ENCODE measurements around the gene EFEMP1.

The EFEMP1 gene

DNA sequence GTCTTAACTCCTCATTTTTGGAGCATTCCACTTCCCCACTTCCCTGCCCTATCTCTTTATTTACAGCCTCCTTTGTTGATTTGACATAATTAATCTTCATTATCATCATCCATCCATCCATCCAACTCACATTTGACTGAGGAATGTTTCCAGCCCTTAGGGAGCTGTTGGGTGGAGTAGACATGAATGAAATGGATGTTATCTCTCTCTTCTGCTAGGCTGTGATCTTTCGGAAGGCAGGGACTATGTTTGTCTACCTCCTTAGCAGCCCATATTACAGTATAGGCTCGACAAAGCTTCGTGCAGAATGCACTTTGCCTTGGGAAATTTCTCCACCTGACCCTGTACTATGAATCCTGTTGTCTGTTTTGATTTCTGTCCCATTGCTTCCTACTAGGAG lies 7.7 kb upstream of the EFEMP1 start:
- DNase-seq: no peak

DNA sequence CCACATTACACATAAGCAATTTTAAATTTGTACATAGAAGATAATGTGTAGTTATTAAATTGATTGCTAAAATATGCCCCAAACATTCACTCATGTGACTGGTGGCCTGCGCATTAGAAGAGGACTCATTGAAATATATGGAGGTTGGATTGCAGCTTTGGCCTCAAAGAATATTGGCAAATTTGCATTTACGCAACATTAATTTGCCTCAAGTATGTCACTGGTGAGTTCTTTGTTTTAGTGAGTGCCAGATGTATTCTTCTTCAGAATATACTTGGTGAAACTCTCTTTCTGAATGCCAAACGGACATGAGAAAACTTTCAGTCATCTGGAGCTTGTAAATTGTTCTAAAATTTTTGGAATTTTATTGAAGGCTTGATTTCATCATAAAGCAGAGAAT lies 5.9 kb upstream of the EFEMP1 start:
- DNase-seq: no peak

DNA sequence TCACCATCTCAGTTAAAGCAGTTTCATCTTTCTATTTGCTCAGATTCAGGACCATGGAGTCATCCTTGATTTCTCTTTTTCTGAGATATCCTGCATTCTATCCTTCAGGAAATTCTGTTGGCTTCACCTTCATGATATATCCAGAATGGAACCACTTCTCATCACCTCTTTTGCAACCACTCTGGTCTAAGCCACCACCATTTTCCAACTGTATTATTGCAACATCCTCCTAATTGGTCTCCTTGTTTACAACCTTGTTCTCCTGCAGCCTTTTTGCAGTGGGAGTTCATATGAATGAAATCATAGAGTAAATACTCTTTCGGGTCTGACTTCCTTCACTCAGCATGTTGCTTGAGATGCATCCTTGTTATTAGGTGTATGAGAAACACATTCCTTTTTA lies 3.4 kb upstream of the EFEMP1 start:
- no peak for DNase-seq

DNA sequence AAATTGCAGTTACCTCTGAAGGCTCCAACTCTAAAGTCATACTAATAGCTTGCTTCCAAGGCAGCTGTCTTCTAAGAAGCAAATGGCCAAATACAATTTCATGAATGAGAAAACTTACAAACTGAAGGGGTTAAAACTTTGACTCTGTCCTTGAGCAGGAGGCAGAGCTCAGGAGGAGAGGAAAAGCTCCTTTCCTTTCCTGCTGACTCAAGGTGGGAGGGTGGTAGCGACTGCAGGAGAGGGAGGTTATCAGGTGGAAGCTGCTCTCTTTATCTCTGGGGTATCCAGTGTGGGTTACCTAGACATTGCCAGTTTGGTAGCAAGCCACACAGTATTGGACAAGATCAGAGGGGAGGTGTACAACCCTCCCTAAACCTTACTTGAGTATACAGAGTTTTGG lies 2.7 kb upstream of the EFEMP1 start:
- no peak for DNase-seq

DNA sequence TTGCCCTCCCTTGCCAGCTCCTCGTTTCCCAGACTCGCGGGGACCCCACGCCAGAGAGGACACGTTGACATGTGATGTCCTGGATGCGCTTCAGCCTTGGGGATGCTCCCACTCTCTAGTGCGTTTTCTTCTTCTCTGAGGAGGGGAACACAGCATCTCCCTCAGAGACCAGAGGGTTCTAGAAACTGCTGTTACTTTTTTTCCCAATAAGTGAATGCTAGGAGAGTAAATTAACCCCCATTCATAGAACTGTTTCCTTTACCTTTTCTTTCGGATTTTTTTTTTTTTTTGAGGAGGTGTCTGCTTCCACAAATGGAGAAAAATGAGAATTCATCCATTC lies 370 bp upstream of the EFEMP1 start:
- no peak for DNase-seq

DNA sequence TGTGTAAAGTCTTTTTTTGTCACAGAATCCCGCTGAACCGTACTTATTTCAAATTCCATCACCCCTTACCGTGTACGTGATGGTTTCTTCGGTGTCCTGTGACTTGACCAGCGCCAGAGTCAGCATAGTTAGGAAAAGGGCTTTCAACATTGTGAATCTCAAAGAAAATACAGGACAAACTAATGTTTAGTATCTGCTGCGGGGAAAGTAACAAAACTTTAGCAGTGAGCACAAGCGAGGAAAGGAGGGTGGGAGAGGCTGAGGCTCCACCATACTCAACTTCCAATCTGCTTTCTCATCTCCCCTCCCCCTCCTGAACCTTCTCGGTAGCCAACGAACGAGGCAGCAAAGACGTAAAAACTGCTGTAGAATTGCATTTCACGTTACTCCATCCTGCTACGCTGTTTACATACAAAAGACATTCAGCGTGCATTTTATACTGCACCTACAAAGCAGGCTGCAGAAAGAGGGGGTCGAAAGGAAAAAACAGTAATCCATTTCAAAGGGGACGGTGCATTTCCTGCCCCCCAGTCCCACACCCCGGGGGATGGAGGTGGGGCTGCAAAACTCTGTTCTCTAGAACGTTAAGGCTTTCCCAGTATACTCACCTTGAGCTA lies 1.2 kb downstream of the EFEMP1 start:
- DNase-seq: no peak

DNA sequence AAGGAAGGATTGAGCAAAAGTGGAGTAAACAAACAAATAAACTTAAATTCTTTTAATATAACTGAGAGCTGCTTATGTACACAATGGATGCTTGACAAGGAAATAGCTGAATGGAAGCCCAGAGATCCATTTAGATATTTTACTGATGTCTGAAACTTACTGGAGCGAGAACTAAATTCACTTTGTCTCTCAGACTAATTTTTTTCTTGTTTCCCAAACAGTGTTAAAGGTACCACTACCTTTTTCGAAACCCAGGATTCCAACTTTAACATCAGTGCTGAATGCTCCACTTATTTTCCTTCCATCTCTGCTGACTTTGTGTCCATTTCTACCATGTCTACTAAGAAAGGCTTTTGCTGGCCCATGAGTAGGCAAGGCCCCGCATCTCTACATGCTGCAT lies 4.0 kb downstream of the EFEMP1 start:
- DNase-seq: no peak

DNA sequence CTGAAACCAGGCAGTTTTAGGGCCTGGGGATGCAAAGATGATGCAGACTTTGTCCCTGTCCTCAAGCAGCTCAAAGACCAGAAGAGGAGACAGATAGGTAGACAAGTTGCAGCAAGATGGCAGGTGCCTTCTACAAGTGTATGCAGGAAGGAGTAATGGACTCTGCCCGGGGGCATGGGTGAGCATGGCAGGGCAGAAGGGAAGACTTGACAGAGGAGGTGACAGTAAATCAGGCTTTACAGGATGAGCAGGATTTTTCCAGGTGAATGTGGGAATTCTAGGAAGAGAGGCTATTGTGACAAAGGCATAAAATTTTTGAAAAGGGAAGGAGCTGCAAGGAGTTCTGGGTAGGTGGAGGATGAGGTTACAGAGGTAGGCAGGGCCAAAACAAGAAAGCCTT lies 4.7 kb downstream of the EFEMP1 start:
- DNase-seq: no peak

DNA sequence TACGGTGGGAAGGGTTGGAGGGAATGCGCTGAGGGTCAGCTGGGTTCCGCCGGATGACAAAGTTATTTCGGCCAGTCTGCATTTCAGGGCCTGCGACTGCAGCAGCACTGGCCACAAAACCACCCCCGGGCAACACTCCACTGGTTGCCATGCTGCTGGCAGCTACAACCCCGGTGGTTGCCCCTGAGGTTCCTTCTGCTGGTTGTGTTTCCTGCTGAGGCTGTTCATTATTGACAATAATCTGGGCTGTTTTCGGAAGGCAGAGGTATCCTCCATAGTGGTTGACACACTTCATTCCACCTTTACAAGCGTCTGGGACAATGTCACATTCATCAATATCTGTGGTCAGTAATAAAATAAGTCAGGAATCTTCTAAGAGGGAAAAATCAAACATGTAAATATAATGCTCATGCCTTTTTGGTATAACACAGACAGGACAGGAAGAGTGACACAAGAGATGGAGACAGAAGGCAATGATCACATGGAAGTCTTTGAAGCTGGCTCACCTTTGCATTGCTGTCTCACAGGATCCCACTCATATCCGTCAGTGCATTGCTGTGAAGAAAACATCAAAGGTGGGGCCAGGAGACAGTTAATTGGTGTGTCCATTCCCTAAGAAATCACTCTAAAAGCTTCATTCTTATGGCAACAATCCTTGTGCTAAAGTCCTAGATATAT lies 5.7 kb downstream of the EFEMP1 start:
- no peak for DNase-seq

DNA sequence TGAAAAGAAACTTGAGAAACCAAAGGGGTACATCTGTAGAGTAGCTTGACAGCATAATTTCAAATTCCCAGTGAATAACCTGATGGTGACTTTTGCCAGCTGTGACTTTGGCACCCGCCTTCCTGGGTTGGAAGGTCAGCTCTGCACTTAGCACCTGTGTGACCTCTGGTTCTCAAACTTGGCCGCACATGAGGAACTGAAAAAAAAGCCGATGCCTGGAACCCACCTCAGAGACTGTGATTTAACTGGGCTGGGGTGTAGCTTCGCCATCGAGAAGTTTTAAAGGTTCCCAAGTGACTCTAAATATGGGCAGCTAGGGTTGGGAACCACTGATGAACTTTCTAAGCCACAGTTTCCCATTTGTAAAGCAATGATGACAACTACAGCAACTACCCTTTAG lies 6.5 kb downstream of the EFEMP1 start:
- no peak for DNase-seq

DNA sequence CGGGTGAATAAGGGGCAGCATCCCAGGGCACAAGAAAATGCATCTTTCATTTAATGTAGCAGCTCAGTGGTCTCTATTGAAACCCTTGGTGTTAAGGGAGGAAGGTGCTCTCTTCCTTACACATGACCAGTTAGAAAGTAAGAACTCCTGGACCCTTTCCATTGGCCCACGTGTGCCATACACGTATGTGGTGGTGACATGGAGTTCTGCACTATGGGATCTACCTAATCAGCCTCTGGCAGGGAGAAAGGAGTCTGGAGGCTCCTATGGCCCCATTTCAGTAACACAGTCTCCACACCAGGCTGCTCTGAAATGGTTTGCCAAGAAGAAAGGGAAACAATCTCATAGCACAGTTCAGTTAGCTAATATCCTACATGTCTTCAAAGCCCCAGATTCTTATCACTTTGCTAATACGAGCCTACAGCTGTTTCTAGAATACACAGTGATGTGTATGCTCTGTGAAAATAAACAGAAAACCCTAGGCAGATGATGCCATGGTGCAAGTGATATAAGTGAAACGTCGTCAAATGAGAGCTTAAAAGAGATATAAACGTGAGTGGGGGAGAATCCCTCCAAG lies 7.0 kb downstream of the EFEMP1 start:
- no peak for DNase-seq

DNA sequence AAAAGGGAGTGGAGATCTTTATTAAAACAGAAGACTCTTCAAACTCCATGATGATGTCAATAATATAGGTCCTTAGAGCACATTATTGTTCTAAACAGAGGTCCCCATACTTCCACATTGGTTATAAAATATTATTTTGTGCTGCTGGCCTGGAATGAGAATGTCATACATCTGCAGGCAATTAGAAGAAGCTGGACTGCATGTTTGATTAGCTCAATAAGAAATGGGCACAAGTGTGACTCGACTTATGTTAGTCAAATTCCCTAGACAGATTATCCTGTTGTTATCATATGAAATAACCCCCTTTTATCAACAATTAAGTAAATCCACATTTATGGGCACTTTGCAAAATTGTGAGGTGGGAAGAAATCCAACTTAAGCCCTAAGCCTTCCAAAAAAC lies 8.8 kb downstream of the EFEMP1 start:
- DNase-seq: no peak

DNA sequence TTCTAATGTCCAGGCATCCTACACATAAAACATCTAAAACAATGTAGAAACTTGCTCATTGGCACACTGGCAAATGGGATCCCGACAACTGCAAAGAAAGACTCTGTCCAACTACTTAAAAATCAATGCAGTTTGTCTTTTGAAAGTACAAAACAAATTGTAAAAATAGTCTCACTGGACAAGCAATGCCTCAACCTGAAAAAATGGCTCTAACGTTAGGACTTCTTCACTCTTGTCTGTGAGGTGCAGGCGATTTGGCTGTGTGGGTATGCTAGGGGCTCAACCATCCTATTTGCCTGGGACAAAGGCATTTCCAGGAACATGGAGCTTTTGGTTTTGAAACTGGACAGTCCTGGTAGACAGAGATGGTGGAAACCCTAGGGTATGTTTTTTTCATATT lies 10.7 kb downstream of the EFEMP1 start:
- no peak for DNase-seq

DNA sequence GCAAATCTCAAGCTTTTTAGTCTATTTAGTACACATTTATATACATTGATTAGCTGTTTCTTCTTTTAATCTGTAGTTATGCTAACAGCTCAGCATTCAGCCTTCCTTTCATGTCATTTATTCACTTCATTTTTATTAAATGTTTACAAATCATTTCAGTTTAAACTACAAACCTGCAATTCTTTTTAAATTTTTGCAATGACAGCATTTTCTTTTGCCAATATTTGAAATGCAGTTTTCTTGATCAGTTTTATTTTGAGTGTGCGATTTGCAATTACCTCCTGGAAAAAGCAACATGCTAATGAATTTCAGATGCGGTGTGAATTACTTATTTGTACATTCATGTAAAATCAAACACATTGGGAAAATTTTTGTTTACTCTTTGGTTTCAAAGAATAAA lies 13.5 kb downstream of the EFEMP1 start:
- no peak for DNase-seq

DNA sequence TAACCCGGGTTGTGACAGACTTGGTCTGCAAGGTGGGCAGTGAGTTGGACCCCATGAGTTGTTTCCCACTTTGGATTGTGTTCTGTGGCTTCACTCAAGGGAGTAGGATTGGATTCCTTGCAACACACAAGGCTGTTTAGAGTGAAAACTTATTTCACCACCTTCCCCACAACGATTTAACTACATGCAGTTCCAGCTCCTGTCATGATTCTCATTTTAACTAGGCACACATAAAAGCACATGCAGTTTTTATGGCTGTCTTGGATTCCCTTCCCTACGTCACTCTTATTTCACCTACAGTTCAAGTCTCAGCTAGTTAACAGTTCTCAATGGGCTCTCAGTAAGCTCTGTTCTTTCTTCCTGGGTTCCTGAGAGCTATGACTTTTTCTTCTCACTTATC lies 15.9 kb downstream of the EFEMP1 start:
- DNase-seq: no peak

DNA sequence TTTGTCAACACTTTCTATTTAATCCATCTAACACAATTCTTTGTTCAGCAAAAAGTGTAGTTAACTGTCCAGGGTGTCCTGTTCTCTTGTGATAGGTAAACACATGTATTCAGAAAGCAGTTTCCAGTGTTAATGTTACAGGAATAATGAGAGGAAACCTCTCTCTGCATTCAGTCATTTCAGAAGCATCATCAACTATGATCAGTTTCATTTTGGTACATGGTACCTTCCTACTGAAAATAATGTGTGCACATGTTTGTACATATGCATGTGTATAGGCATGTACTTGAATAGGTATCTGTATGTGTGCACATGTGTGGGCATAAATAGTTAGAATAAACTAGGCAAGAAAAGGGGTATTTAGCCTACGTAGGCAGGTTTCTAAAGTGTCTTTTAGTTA lies 16.6 kb downstream of the EFEMP1 start:
- DNase-seq: no peak

DNA sequence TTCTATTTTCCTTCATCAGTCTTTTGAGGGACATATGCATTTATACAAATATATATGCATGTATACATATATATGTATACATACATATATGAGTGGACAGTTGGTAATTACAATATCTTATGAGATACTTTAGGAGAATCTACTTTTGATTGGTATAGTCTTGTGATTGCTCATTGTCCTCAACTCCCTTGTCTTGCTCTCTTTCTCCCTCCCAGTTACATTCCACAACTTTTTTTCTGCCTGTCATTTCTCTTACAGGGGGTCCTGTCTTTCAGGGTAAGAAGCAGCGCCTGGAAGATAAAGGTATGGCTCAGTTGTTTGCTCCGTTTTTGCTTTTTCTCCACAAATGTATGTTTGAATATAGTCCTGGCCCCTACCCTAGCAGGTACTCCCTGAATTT lies 19.9 kb downstream of the EFEMP1 start:
- DNase-seq: no peak

DNA sequence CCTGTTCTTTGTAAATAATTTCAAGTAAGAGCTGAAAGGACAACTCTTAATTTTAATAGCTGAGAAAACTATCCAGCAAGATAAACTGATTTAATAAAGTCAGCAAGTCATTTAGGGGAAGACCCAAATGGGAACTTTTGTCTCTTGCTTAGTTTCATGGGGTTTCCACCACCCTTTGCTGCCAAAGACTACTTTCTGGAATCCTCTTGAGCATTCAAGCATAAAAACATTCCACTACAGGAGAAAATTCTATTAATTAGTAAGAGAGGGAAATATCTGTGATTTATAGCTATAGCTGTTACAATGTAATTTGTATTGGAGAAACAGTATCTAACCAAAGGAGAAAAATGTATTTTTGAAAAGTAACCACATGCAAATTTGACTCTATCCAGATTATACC lies 20.6 kb downstream of the EFEMP1 start:
- DNase-seq: no peak

DNA sequence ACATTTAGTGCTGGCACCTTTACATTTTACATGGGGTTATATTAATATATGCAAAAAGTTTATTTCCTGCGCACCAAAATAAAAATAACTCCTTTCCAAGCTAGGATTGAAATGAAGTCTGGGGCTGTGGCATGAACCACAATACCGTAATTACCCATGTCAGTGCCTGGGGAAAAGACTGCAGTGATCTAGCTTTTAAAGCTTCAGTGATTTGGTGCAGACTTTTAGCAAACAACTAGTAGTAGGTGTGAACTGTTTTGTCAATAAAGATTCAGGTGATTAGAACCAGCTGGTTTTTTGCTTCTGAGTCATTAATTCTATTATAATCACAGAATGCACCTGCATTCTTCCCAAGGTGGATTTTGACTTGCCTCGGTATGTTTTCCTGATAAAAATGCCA lies 21.2 kb downstream of the EFEMP1 start:
- DNase-seq: no peak

DNA sequence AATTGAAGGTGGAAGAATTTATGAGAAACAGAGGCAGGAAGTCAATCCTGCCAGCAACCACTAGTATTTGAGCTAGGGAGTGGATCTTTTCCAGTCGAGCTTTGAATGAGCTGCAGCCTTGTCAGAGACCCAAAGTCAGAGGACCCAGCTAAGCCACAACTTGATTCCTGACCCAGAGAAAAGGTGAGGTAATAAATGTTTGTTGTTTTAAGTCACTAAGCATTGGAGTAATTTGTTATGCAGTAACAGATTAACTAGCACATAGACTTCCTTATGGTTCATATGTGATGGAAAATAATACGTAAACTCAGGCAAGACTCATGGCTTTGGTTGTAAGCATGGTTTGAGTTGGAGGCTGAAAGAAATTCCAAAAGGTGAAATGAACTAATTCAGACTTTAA lies 21.6 kb downstream of the EFEMP1 start:
- DNase-seq: no peak

DNA sequence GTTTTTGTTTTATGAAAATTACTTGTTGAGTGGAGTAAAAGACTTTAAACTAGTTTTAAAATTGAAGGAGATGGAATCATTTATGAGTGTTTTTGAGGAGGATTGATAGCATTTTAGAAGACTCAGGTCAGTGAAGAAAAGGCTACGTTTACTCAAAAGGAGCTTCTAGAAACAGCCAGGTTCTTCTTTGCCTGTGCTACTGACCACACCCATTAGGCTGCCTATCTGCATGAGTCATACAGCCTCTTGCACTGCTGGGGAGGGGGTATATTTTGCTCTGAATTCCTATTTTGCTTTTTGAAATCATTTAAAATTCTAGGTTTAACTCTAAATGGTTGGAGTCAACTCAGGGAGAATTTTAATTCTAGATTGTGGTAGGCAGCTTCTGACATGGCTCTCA lies 22.3 kb downstream of the EFEMP1 start:
- DNase-seq: no peak

DNA sequence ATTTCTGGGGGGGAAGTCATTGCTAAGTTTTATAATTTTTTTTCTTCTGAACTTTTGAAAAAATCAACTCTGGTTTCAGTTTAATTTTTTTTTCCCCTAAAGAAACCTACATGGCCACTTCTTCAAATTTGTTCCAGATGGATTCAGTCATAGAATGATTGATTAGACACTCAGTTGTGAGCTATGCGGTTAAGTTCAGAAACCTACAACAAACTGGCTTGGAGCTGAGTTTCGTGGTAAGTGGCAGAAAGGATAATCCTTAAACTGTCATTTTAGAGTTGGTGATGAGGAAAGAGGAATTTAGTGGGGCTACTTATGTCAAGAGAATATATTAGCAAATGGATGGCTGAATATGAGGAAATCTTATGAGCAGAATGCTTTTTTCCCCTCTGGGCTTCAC lies 23.7 kb downstream of the EFEMP1 start:
- no peak for DNase-seq

DNA sequence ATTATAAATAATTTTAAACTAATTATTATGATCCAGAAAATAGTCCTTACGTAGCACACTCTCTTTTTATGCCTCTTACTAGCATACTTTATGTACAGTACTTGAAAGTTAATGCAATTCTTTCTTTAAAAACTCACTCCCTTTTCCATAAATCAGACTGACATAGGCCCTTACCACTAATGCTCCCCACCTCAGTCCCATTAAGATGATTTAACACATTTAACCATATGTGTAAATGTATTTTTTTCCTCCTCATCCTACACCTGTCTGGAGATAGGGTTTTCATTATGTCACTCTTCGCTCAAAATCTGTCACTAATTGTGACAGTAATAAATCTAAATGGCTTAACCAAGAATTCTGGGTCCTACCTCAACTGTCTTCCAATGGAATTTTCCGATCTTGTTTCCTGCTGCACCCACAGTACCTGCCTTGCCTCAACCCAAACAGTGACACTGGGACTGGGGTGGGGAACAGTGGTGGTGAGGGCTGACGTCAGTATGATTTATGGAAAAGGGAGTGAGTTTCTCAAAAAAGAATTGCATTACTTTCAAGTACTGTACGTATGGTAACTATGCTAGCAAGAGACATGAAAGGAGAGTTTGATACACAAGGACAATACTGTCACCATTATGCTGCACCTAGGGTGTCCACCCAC lies 25.1 kb downstream of the EFEMP1 start:
- DNase-seq: no peak

DNA sequence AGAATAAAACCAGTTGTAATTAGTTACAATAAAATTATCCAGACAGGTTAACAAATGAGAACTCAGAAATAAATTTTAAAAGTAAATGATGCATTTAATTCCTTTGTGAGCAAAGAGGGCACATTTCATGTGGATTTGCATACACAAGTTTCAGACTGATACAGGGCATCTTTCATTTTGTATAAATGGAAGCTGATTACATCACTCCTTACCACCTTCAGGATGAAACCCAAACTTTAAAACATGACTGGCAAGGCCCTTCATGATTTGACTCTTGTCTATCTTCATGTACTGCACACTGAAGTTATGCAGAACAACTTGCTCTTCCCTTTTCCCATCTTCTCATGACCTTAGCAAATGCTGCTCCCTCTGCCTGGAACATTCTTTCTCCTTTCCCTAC lies 26.9 kb downstream of the EFEMP1 start:
- DNase-seq: no peak

DNA sequence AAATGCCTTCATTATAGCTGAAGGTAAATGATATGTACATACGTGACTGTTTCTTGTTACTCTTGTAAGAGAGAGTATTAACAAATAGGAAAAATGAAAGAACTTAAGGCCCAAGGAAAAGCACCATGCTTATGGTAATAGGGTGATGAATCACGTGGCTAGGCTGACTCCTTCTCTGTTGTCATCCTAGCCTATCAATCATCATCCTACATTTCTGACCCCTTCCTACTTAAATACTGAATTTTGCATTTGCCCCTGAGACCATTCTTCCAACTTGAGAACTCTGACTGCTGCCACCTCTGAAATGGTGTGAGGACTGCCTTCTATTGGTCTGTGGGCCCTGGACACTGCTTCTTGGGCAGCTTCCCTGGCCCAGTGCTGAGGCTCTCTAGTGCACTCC lies 28.9 kb downstream of the EFEMP1 start:
- no peak for DNase-seq

Measured in NCI-H2171 treated with DMSO at 0.1 percent for 48 hours (cell line).